Thyroid gland (tissue), 4 donors: Measurements from ENCODE around the gene KIF18A. TPM values are rescaled to one million over a fixed set of nuclear protein-coding genes. Genes with fewer than 3 reads are reported as not detected.

Source experiments
- DNase-seq, 2 donors: peaks; one replicate each; pipeline ENCODE4 v3.0.0-alpha.2; 2019
- H3K27ac ChIP-seq, 3 donors: fragments of 200-600 bp; sonication (generic); 1 replicate in 2 of 3; 2 replicates in 1 of 3; pipeline ENCODE4 v1.5.1; 2016 to 2019; ENCODE audit warnings: mild to moderate bottlenecking in 1 of 3, moderate library complexity in 1 of 3
- H3K27me3 ChIP-seq: fragments of 200-600 bp; sonication (generic); one replicate; pipeline ENCODE4 v1.5.1; 2019
- H3K36me3 ChIP-seq, 2 donors: fragments of 200-600 bp; sonication (generic); one replicate each; pipeline ENCODE4 v1.5.1; 2016 to 2019
- H3K4me1 ChIP-seq, 2 donors: fragments of 200-600 bp; sonication (generic); one replicate each; pipeline ENCODE4 v1.5.1; 2017 to 2019
- H3K4me3 ChIP-seq, 3 donors: fragments of 200-600 bp; sonication (generic); replicated peaks in 1 of 3; 1 replicate in 2 of 3; 2 replicates in 1 of 3; pipeline ENCODE4 v1.5.1; 2016; ENCODE audit warnings: mild to moderate bottlenecking in 1 of 3
- H3K9me3 ChIP-seq: fragments of 200-600 bp; sonication (generic); one replicate; pipeline ENCODE4 v1.5.1; 2017
- CTCF ChIP-seq, 6 experiments: fragments of 200-600 bp in 3 of 6; fragments of 450-650 bp in 3 of 6; sonication (generic) in 3 of 6; IDR thresholded peaks; one replicate each; pipeline ENCODE4 v1.5.1; 2016 to 2019; ENCODE audit warnings: antibody characterized with exemption in 6 of 6, mild to moderate bottlenecking in 2 of 6, inconsistent platforms in 1 of 6, moderate library complexity in 1 of 6
- POLR2A ChIP-seq, 2 donors: fragments of 450-650 bp; IDR thresholded peaks; one replicate each; pipeline ENCODE4 v1.6.1; 2017; ENCODE audit warnings: antibody characterized with exemption in 2 of 2, mild to moderate bottlenecking in 2 of 2, moderate library complexity in 1 of 2
- WGBS, 2 donors: methylation state at CpG; one replicate each; pipeline ENCODE4 v1.1.5; 2017; 5-methylcytosine and 5-hydroxymethylcytosine counted together
- intact Hi-C: fragments of 100-400 bp; cut with DNase I; formaldehyde crosslinking; loops from one replicate; pipeline ENCODE4 v1.15.1; 2023
- total RNA-seq, 4 donors: library from RNA; depleted of rRNA; stranded (reverse); fragments of >200 nt; gene quantifications; one replicate each; pipeline ENCODE4 v1.2.3, GENCODE V29; 2016

KIF18A gene
- total RNA-seq, 4 donors from 2014 or later: 2.3 to 4.6 (median 4.1) TPM

GRCh38 chr11:28077521-28077920 lies 30.4 kb downstream of the KIF18A start:
- intact Hi-C loops: no loop called here
- WGBS, 2 donors: 87% methylated on average over 3 of the region's 3 CpGs

GRCh38 chr11:28072321-28072720 lies 35.6 kb downstream of the KIF18A start:
- intact Hi-C loops: no loop called here
- Histone ChIP-seq H3K4me3 (no peak overlapping the region), H3K27ac (no peak overlapping the region), H3K9me3 (no peaks in the 10 kb centered on the region), H3K4me1 (no peaks in the 10 kb centered on the region), H3K36me3 (no peaks in the 10 kb centered on the region), H3K27me3 (no peaks in the 10 kb centered on the region)
- no peak for DNase-seq
- 48 to 49% methylated on average over 2 of the region's 2 CpGs for WGBS, 2 donors
- TF ChIP-seq POLR2A (IDR thresholded peaks at IDR 0.05) (no peak), CTCF (IDR thresholded peaks at IDR 0.05) (no peak)

More at GRCh38 chr11:28077521-28077920, 30.4 kb downstream of the KIF18A start:
- DNase-seq: no peak
- Histone ChIP-seq H3K27ac (no peak overlapping the region), H3K4me3 (no peak overlapping the region), H3K27me3 (no peaks in the 10 kb centered on the region), H3K9me3 (no peaks in the 10 kb centered on the region), H3K4me1 (no peaks in the 10 kb centered on the region), H3K36me3 (no peaks in the 10 kb centered on the region)
- TF ChIP-seq POLR2A (IDR thresholded peaks at IDR 0.05) (no peak), CTCF (IDR thresholded peaks at IDR 0.05) (no peak)

- H3K27me3 ChIP-seq: no peaks in the 10 kb centered on the region
- 96 to 97% methylated on average over 1 of the region's 1 CpG for WGBS, 2 donors
- no peak overlapping the region for H3K4me3 ChIP-seq
- H3K9me3 ChIP-seq: no peaks in the 10 kb centered on the region
- no peaks in the 10 kb centered on the region for H3K36me3 ChIP-seq
- no peaks in the 10 kb centered on the region for H3K4me1 ChIP-seq
- DNase-seq: no peak
- no peak overlapping the region for H3K27ac ChIP-seq
- TF ChIP-seq CTCF (IDR thresholded peaks at IDR 0.05) (no peak), POLR2A (IDR thresholded peaks at IDR 0.05) (no peak)
- intact Hi-C loops: no loop called here
These were observed 36.7 kb downstream of the KIF18A start for GRCh38 chr11:28071305-28071704.

GRCh38 chr11:28058333-28058732 lies 49.6 kb downstream of the KIF18A start:
- no peak for TF ChIP-seq POLR2A (IDR thresholded peaks at IDR 0.05)
- H3K27me3 ChIP-seq: no peaks in the 10 kb centered on the region
- peak in 1 of 2 donors; percentile 1 for DNase-seq

GRCh38 chr11:28054821-28055220 lies 53.1 kb downstream of the KIF18A start:
- H3K27ac ChIP-seq: no peak overlapping the region
- WGBS, 2 donors: 98% methylated on average over 2 of the region's 2 CpGs
- H3K36me3 ChIP-seq: no peaks in the 10 kb centered on the region
- H3K27me3 ChIP-seq: no peaks in the 10 kb centered on the region
- no peak for DNase-seq
- no peak overlapping the region for H3K4me3 ChIP-seq
- intact Hi-C loops: no loop called here
- no peaks in the 10 kb centered on the region for H3K9me3 ChIP-seq
- TF ChIP-seq POLR2A (IDR thresholded peaks at IDR 0.05) (no peak), CTCF (IDR thresholded peaks at IDR 0.05) (no peak)
- no peaks in the 10 kb centered on the region for H3K4me1 ChIP-seq

More at GRCh38 chr11:28058333-28058732, 49.6 kb downstream of the KIF18A start:
- H3K9me3 ChIP-seq: no peaks in the 10 kb centered on the region
- intact Hi-C loops: no loop called here
- no peak overlapping the region for H3K27ac ChIP-seq
- no peaks in the 10 kb centered on the region for H3K4me1 ChIP-seq
- H3K36me3 ChIP-seq: no peaks in the 10 kb centered on the region
- H3K4me3 ChIP-seq: no peak overlapping the region
